HG03039 (cell line): ENCODE measurements around the gene SLC9A3.

Source experiments
- ATAC-seq: cut with Tn5 transposase; IDR thresholded peaks from one replicate; pipeline ENCODE4 v1.9.1; 2021; ENCODE audit warnings: mild to moderate bottlenecking, moderate library complexity; ENCODE audit not compliant: unreplicated experiment

Gene SLC9A3

GRCh38 chr5:527646-528628, 3.7 kb upstream of the SLC9A3 start:
- no peak for ATAC-seq

DNA sequence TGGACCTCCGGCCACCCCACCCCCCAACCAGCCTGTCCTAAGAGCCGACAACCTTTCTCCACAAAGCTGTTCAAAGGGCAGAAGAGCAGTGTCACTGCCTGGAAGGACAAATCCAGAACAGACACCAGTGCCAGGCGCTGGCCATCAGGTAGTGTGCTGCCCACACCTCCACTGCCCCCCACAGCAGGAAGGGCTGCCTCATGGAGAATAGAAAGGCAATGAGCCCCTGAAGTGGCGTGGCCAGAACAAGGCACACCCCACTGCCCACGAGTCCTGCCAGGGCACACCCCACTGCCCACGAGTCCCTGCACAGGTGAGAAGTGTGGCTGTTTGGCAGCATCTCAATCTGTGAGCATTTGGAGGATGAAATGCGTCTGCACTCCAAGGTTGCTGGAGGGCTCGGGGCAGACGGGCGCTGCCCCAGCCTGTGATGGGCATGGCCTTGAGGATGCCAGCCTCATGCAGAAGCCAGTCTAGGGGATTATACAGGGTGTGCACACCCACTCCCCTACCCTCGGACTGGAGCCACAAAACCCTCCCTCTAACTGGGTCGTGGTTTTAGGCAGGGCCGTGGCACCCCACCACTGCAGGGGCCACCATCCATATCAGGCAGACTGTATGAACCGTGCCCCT, 2.3 kb upstream of the SLC9A3 start:
- no peak for ATAC-seq

- no peak for ATAC-seq
Measured at GRCh38 chr5:525916-526315, 1.7 kb upstream of the SLC9A3 start.

DNA sequence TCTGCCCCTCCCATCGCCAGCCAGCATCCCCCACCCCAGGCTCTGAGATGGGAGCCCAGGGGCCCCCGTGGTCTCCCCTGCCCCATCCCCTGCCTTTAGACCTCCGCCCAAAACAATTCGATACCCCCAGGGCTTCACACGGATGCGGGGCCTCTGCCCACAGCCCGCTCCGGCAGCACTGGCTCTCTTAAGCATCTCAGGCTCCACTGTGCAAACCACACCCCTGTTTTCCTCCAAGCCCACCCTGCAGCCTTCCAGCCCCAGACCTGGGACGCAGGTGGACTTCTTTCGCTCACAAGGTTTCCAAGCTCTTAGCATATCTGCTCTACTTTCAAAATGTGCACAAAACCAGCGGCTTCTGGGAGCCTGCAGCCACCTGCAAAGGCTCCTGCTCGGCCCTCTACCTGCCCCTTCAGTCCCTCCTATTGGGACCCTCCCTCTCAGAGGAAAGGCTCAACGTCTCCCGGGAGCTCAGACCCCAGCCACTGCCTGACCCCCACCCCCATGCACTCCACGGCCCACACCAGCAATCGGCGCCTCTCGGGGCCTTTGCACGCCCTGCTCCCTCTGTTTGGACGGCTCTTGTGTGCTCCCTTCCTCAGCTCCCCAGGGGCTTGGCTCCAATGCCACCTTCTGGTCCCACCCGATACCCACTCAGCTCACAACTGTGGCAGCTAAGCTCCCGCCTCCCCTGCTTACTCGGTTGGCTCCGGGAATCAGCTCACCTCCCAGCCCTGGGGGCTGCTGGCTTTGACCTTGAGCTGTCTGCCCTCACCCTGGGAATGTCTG, 918 bp upstream of the SLC9A3 start:
- no peak for ATAC-seq

DNA sequence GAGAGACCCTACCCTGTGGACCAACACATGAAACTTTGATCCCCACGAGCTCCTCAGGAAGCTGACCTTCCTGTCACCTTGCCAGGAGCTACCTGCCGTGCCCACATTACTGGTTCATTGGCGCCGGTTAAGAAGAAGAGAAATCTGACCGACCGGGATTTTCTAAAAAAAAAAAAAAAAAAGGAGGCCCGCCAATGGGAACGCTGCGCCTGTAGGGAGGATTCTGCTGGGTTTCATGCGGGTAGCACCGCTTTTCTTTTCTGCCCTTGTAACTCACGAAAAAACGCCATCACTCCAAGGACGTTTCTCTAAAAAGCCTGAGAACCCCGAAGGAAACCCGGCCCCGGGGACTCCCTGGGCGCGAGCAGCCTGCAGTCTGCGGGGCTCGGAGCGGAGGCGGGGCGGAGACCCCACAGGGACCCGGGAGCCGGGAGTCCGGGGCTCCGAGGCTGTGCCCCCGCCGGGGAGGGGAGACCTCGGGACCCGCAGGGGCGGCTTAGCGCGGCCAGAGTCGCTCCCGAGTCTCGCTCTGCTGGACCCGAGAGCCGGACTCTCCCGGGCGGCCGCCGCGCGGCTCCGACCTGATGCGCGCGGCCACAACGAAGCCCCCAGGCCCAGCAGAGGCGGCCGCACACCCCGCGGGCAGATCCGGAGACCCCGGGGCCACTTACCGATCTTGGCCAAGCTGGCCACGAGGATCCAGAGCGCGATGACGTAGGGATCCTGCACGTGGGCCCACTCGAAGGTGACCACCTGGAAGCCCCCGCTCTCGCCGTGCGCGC, 617 bp downstream of the SLC9A3 start:
- no peak for ATAC-seq

- no peak for ATAC-seq
Measured at GRCh38 chr5:522899-523440, 1.3 kb downstream of the SLC9A3 start.

GRCh38 chr5:522116-522515, 2.1 kb downstream of the SLC9A3 start:
- ATAC-seq = no peak

DNA sequence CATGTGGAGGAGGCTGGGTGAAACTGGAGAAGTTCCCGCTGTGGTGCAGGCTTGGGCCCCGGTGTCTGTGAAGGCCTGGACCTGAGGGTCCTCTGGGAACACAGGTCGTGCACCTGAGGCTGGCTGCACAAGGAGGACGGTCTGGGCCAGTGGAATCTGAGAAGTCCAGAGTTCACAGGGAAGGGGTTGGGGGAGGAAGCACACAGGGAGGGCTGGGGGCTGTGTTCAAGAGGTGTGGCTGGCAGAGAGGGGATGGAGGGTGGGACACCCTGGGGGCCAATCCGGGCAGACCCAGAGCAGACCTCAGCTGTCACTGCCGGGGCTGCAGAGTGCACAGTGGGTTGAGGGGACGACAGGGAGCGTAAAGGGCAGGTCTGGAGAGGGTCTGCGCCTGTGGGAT, 2.6 kb downstream of the SLC9A3 start:
- no peak for ATAC-seq

- ATAC-seq = no peak
Measured at GRCh38 chr5:520850-521226, 3.4 kb downstream of the SLC9A3 start.

DNA sequence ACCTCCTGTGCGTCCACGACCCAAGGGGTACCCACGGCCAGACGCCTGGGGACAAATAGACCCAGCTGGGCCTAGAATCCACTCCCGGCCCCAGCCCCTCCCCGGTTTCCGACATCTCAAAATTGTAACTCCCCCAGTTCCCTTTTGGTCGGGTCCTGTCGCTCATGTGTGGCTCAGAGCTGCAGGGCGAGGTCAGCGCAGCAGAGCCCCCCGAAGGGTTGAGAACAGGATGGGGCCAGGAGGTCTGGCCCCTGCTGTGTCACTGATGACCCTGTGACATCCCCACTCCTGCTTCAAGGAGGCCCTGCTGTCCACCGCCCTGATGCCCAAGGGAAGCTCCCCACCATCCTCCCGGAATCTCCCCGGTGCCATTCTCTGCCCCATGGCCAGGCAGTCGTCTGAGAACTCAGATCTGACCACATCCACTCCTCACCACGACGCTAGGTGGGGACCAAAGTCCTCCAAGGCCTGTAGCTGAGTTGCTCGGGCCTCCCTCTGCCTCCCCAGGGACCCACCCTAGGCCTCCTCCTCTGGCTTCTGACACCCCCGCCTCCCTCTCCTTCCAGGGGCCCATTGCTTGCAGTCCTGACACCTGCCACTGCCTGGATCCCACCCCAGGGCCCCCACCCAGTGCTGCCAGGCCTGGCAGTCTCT, 3.9 kb downstream of the SLC9A3 start:
- no peak for ATAC-seq

DNA sequence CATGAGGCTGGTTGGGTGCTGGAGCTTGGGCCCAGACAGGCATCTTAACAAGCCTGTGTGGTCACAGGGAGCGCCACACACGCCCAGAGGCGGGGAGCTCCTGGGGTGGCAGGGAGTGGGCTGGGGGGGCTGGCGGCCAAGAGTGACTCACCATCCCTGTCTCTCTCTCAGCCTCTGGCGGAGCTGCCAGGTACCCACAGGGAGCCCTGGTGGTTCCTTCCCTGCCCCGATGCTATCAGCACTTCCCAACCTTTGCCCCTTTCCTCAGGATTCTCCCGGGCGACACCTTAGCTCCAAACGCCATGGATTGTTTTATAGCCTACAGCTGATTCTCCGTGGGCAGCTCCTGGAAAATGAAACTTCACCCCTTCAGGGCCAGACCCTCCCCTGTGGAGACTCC, 5.5 kb downstream of the SLC9A3 start:
- no peak for ATAC-seq

- ATAC-seq = no peak
Measured at GRCh38 chr5:517535-518100, 6.6 kb downstream of the SLC9A3 start.

- ATAC-seq = no peak
Measured at GRCh38 chr5:516980-517379, 7.3 kb downstream of the SLC9A3 start.

- no peak for ATAC-seq
Measured at GRCh38 chr5:516338-516925, 7.8 kb downstream of the SLC9A3 start.

GRCh38 chr5:515273-515836, 8.9 kb downstream of the SLC9A3 start:
- no peak for ATAC-seq

DNA sequence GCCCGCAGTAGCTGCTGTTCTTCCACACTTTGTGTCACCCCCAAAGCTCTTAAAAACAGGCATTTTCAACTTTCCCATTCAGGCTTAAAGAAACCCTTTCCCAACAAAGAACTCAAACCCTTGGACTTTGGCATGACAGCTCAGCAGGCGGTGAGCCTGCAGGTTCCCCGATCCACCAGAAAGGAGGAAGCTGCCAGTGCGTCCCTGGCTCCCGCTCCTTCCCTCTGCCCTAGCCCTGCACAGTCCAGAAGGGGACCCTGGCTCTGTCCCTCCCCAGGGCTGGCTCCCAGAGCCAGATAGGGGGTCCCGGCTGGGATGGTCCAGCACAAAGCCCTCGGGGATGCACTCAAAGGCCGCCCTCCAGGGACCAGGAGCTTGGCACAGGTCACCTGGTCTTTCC, 9.6 kb downstream of the SLC9A3 start:
- ATAC-seq = no peak

DNA sequence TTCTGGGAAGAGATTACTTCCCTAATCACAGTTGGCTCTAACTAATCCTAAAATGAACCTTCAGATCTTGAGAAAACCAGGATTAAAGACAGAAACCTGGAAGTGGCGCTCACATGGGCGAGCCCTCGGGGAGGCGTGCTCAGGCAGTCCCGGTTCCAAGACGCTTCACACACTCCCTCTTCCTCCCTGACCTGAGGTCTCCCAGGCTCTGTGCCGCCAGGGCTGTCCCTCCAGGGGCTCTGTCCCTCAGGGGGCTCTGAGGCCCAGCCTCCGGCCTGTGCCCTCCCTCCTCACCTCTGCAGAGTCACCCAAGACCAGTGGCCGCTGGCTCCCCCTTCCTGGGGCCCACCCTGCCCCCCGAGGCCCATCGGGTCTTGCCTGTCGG, 10.2 kb downstream of the SLC9A3 start:
- no peak for ATAC-seq

GRCh38 chr5:513216-514100, 10.8 kb downstream of the SLC9A3 start:
- no peak for ATAC-seq
